Measurements from ENCODE around the gene UBQLN1.

UBQLN1 gene

GRCh38 chr9:83688921-83689320, 18.8 kb downstream of the UBQLN1 start:
- no peak for DNase-seq (ENCODE audit: low read depth)

GRCh38 chr9:83681490-83681889, 26.3 kb downstream of the UBQLN1 start:
- no peak for DNase-seq (ENCODE audit: low read depth)

DNA sequence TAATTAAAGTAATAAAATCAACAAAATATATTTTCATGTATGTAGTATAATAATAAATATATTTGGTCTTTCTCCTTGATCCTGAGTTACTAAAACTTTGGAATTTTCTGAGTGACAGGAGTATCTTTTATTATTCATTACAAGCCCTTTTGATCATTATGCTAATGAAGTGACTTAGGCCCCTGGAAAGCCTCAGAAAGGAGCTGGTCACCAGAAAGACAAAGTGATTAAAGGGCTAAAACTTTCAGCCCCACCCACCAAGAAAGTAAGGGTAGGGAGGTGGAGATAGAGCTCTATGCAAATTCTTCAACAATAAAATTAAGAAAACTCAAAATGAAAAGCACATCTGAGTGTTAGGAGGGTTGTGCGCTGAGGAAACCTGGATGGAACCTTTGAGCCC, 27.5 kb downstream of the UBQLN1 start:
- DNase-seq (ENCODE audit: low read depth) = no peak

GRCh38 chr9:83677596-83677995, 30.2 kb downstream of the UBQLN1 start:
- no peak for DNase-seq (ENCODE audit: low read depth)

DNA sequence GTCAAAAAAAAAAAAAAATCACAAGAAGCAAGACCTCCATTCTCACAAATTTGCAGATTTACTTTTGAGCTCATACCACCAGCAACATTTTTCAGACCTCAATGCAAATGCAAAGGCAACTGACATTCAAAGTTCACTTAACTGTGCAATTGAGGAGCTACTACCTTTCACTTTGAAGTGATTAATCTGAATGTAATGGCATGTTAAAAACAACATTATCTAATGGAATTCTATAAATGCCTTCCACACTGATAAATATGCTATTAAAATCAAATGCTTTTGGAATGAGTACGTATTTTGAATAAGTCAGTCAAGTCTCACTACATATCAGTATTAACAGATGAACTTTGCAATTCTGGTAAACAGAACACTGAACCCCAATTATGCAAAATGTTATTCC, 32.3 kb downstream of the UBQLN1 start:
- no peak for DNase-seq (ENCODE audit: low read depth)

- DNase-seq (ENCODE audit: low read depth) = no peak
These were observed 36.3 kb downstream of the UBQLN1 start for GRCh38 chr9:83671451-83671850.

DNA sequence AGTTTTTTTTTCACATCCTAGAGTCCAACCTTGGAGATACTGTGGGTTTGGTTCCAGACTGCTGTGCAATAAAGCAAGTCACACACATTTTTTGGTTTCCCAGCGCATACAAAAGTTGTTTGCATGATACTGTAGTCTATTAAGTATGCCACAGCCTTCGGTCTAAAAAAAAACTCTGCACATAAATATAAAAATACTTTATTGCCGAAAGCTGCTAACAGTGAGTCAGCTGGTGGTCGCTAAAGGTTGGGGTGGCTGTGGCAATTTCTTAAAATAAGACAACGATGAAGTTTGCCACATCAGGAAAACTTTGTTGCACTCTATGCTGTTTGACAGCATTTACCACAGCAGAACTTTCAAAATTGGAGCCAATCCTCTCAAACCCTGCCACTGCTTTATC, 37.4 kb downstream of the UBQLN1 start:
- DNase-seq (ENCODE audit: low read depth) = no peak

DNA sequence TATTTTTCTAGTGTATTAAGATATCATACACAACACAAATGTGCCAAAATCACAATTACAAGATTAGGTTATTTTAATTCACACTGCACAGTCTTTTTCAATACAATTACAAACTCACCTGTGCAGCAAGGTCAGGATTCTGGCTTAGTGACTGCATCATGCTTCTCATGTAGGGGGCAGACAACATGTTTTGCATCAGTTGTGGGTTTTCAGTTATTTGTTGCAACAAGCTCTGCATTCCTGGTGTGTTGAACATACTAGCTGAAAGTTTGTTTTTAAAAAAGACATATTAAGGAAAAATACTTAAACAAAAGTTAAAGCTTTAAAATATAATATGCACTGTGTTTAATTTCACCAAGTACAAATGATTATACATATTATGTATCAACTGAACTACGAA, 38.7 kb downstream of the UBQLN1 start:
- no peak for DNase-seq (ENCODE audit: low read depth)

DNA sequence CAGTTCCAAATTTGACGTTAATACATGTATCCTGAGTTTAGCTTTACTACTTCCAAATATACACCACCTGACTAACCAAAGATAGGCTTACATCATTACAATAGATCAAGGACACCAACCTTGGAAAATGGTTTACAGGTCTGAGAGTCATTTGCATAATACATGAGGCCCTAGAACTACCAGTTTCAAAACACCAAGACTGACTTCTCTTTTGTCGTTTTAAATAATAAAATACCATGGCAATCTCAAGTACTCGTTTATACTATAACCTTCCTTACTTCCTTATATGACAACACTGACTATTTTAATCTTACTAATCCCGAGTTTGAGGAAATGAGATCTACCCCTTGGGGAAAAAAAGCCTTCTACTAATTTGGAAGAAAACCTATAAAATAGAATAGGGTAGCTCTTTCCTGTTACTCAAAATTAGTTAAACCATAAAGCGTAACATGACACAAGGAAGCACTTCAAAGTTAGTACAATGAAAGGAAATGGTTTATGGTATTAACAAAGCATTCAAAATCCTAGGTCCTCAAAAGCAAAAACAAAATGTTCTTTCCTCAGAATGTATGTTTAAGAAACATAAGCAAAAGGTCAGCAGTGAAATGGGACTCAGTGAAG, 42.1 kb downstream of the UBQLN1 start:
- DNase-seq (ENCODE audit: low read depth) = no peak

DNA sequence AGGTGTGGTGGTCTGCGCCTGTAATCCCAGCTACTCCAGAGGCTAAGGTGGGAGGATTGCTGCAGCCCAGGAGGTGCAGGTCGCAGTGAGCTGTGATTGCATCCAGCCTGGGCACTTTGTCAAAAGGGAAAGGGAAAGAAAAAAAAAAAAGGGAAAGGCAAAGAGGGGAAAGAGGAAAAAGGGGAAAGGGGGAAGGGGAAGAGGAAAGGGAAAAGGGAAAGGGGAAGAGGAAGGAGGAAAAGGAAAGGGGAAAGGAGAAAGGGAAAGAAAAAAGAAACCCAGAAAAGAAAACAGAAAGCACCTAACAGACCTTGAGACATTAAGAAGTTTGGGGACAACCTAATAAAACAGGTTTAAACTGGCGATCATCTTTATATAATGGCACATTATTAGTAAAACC, 44.8 kb downstream of the UBQLN1 start:
- no peak for DNase-seq (ENCODE audit: low read depth)

- DNase-seq (ENCODE audit: low read depth) = no peak
These were observed 50.8 kb downstream of the UBQLN1 start for GRCh38 chr9:83656952-83657351.

GRCh38 chr9:83656032-83656680, 51.6 kb downstream of the UBQLN1 start:
- no peak for DNase-seq (ENCODE audit: low read depth)

DNA sequence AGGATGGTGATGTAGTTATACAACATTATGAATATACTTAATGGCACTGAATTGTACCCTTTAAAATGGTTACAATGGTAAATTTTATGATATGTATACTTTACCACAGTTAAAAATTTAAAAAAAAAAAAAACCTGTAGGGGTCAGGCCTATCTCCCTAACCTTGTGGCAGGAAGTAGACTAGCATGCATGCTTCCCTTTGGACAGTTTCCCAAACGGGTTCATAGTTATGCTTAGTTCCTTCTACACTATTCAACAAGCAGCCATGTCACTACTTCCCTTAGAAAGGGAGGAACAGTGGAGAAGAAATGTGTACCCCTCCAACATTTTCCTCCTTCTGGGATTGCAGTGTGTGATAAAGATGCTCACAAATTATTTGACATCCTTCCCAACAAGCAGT, 52.3 kb downstream of the UBQLN1 start:
- no peak for DNase-seq (ENCODE audit: low read depth)

- DNase-seq (ENCODE audit: low read depth) = no peak
These were observed 55.3 kb downstream of the UBQLN1 start for GRCh38 chr9:83652433-83652832.

DNA sequence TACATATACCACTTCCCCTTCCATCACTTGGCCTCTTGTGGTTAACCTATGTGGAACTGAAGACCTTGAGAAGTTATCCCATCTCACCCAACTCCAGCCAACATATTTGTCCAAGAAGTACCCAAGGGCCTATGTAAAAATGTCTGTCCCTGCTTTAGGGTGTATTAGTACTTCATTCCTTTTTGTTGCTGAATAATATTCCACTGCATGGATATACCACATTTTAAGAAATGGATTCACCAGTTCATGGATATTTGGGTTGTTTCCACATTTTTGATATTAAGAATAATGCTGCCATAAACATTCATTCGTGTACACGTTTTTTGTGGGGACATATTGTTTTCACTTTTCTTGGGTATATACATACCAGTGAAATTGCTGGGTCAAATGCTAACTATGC, 56.2 kb downstream of the UBQLN1 start:
- DNase-seq (ENCODE audit: low read depth) = no peak

- no peak for DNase-seq (ENCODE audit: low read depth)
These were observed 58.2 kb downstream of the UBQLN1 start for GRCh38 chr9:83649515-83649914.

DNA sequence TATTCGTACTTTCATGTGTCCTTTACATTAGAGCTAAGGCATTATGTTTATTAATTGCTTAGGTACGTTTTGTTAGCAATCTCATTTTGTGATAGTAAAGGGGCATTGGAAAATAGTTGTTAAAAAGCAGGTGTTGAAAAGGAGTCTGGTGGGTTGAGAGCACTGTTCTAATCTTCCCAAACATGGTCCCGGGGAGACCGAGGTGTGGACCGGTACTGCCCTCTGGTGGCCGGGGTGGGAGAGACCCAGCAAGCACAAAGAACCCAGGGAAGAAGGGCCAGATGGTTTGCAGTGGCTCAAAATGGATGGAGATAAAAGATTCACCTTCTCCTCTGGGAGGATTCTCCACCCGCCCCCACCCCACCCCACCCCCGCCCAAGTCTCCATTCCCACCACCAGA, 58.7 kb downstream of the UBQLN1 start:
- DNase-seq (ENCODE audit: low read depth) = peak; percentile 32

- no peak for DNase-seq (ENCODE audit: low read depth)
These were observed 61.1 kb downstream of the UBQLN1 start for GRCh38 chr9:83646500-83647239.

DNA sequence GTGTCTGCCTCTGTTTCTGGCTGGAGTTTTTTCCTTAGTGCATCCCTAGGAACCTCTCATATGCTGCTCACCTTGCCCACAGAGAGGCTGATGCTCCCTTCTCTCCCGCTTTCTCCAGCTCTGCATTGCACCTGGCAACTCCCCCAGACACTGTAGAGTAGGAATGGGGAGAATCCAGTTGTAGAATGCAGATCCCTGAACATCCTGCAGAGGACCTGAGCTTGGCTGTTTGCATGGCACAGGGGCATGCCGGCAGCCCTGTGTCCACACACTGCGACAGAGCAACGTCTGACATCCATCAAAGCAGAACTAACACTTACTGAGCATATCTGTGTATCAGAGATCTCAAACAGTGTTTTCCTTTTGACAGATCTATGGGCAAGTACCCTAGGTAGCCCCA, 65.0 kb downstream of the UBQLN1 start:
- DNase-seq (ENCODE audit: low read depth) = no peak

GRCh38 chr9:83639266-83639665, 68.5 kb downstream of the UBQLN1 start:
- DNase-seq (ENCODE audit: low read depth) = no peak

- DNase-seq (ENCODE audit: low read depth) = no peak
These were observed 70.4 kb downstream of the UBQLN1 start for GRCh38 chr9:83637389-83637788.

DNA sequence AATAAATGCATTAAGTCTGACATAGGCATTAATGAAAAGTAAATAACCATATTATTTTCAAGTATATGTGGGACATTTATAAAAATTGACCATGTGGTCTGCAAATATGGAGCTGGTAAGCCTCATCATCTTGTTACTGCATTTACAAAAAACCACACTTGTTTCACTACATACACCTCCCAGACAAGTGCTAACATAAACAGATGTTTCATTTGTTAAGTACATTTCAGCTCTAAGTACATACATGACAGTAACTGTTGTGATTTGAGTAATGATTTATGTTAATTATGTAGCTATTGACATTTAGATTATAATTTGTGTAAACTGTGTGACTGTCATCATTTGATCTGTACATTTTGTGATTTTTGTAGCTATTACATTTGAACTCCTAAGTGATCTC, 70.9 kb downstream of the UBQLN1 start:
- DNase-seq (ENCODE audit: low read depth) = no peak

DNA sequence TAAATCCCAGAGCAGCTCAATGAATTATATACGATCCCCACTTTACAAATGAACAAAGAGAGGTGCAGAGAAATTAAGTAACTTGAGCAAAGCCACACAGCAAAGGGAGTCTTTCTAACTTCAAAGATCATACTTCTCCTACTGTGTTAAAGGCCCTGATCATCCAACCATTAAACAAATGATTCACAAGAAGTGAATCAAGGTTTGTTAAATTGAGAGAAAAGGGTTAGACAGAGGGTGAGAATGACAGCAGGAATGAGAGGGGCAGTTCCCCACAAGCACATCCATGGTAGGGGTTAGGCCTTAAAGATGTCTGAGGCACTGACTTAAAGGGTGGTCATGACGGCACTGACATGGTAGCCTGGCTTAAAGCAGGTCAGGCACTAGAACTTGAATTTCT, 74.1 kb downstream of the UBQLN1 start:
- DNase-seq (ENCODE audit: low read depth) = no peak

DNA sequence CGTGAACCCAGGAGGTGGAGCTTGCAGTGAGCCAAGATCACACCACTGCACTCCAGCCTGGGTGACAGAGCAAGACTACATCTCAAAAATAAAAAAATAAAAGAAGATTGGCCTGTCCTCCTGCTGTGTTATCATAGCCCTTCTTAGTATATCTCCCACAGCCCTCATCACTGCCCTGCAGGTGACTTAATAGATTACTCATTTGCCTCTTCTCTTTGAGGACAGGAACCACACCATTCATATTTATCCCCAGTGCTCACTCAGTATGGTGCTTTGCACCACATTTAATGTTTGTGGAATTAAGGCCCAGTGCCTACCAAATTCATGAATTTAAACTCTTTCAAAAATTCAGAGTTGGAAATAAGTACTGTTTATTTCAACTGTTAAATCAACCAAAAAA, 74.5 kb downstream of the UBQLN1 start:
- no peak for DNase-seq (ENCODE audit: low read depth)
